ENCODE measurements around the gene SYK.

SYK gene

DNA sequence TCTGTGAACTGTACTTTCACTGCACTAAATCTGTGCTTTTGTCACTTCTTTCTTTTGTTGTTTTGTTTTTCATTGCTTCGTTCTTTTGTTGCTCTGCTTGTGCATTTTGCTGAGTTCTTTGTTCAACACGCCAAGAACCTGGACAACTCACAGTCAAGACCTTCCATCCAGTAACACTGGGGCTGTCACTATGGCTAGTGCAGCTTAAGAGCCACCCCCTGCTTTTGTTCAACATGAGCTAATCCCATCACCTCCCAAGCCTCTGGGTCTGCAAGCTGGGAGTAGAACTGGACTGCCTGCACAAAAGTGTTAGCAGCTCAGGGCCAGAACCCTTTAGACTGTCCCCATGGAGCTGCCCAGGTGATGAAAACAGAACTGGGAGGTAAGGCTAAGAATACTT lies 143.7 kb downstream of the SYK start:
- TF ChIP-seq, protein P1, sequence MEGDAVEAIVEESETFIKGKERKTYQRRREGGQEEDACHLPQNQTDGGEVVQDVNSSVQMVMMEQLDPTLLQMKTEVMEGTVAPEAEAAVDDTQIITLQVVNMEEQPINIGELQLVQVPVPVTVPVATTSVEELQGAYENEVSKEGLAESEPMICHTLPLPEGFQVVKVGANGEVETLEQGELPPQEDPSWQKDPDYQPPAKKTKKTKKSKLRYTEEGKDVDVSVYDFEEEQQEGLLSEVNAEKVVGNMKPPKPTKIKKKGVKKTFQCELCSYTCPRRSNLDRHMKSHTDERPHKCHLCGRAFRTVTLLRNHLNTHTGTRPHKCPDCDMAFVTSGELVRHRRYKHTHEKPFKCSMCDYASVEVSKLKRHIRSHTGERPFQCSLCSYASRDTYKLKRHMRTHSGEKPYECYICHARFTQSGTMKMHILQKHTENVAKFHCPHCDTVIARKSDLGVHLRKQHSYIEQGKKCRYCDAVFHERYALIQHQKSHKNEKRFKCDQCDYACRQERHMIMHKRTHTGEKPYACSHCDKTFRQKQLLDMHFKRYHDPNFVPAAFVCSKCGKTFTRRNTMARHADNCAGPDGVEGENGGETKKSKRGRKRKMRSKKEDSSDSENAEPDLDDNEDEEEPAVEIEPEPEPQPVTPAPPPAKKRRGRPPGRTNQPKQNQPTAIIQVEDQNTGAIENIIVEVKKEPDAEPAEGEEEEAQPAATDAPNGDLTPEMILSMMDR (IDR thresholded peaks at IDR 0.05): no peak
- TF ChIP-seq ZFX (IDR thresholded peaks at IDR 0.05; ENCODE audit: borderline replicate concordance): no peak
- no peak overlapping the region for H3K27ac ChIP-seq

- no peak for TF ChIP-seq ZFX (IDR thresholded peaks at IDR 0.05; ENCODE audit: borderline replicate concordance)
- TF ChIP-seq, protein P1 (IDR thresholded peaks at IDR 0.05): no peak
- H3K27ac ChIP-seq: no peak overlapping the region
These were observed 145.4 kb downstream of the SYK start for GRCh38 chr9:90946982-90947381.
